Measurements from ENCODE around the gene TGFBRAP1.

TGFBRAP1 gene

DNA sequence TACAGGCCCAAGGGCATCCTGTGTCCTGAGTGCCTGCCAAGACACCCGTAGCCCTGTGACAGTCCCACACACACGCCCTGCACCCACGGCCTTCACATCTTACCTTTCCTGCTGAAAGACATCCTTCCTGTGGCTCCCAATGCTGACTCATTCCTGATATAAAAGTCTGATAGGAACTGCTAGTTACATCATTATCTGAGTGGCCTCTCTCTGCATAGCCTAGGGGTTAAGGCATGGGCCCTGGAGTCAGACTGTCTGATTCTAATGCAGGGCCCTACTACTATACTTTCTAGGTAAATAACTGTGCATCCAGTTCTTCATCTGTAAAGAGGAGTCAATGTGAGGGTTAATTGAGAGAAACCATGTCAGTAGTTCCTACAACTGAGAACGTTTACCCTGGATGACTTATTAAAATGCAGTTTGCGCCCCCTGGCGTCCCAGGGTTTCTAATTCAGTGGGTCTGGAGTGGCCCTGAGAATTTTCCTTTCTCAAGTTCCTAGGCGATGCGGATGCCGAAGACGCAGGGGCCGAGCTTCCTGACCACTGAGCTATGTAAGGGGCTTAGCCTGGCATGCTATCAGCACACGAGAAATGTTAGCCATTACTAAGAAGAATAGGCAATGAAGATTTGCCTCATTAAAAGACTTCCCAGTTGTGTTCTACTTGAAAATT, 94.0 kb downstream of the TGFBRAP1 start:
- DNase-seq (ENCODE audit: low read depth) = no peak

DNA sequence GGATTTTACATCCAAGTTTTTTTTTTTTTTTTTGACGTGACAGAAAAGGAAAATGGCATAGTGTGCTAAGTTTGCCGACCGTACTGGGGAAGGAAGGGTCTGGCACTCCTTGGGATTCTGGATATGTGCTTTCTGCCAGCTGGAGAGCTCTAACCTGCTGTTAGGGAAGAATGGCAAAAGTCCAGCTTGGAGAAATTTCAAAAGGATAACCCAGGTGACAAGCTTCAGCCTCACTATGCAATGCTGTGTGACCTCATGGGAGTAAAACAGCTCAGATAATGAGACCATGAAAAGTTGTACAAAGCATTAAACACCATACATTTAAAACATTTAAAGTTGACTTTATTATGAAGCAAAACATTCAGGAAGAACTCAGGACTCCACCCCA, 98.3 kb downstream of the TGFBRAP1 start:
- DNase-seq (ENCODE audit: low read depth) = no peak

GRCh38 chr2:105224444-105224843, 105.1 kb downstream of the TGFBRAP1 start:
- no peak for DNase-seq (ENCODE audit: low read depth)

- no peak for DNase-seq (ENCODE audit: low read depth)
Measured at GRCh38 chr2:105220604-105221003, 108.9 kb downstream of the TGFBRAP1 start.

DNA sequence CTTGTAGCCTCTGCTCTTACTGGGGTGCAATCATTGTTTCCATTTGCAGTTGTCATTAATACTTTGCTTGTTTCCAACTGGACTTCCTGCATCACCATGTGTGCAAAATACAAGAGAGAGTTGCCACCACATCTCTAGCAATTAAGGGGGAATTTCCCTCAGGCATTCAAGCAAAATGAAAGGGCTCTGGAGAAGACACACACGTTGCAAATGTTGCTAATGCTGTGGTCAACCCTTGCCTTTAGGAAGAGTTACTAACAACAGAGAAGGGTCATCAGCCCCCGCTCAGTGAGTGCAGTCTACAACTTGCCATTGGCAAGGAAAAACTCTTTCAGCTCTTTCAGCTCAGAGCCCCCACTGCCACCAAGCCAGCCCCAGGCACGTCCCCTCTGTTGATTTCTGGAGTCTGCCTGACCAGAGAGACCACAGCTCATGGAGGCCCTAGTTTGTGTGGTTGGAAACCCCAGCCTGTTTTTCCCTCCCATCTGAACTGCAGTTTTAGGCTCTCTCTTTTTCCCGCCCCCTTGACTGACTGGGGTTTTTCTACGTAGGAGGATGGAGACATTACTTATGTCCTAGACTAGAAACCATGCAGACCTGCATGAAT, 113.8 kb downstream of the TGFBRAP1 start:
- no peak for DNase-seq (ENCODE audit: low read depth)
